Upper lobe of left lung (tissue), 4 donors: Measurements from ENCODE around the gene ASCC3.

Experiments
- EP300 ChIP-seq, 4 donors: sonication (generic); formaldehyde crosslinking; IDR thresholded peaks; one replicate each; pipeline ENCODE4 v1.5.1; 2017; ENCODE audit warnings: antibody characterized with exemption in 4 of 4, control low read depth in 2 of 4
- POLR2AphosphoS5 ChIP-seq, 2 donors: sonication (generic); formaldehyde crosslinking; IDR thresholded peaks; one replicate each; pipeline ENCODE4 v1.5.1; 2017; ENCODE audit warnings: antibody characterized with exemption in 2 of 2
- TF ChIP-seq, protein P1 (sequence below), 6 experiments: fragments of 450-650 bp in 4 of 6; fragments of 200-600 bp in 2 of 6; sonication (generic) in 2 of 6; IDR thresholded peaks; one replicate each; pipeline ENCODE4 v1.5.1; 2016 to 2019; ENCODE audit warnings: antibody characterized with exemption in 6 of 6

DNA sequence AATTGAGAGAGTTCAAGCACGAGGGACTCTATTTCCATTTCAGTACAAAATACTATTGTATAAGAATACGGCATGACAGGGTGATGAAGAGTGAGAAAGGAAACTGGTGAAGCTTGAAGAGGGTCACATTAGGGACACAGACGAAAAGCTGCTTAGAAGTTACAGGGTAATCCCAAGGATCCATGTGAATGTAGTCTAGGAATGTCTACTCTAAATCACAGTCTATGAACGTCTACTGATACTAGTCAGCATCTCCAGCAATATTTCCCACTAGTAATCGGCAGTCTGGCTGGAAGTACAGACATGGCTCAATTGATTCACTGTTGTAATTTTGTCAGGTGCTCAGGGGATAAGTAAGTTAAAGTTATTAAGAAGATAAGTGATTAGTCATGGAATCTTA, 156.4 kb downstream of the ASCC3 start:
- TF ChIP-seq, protein P1, sequence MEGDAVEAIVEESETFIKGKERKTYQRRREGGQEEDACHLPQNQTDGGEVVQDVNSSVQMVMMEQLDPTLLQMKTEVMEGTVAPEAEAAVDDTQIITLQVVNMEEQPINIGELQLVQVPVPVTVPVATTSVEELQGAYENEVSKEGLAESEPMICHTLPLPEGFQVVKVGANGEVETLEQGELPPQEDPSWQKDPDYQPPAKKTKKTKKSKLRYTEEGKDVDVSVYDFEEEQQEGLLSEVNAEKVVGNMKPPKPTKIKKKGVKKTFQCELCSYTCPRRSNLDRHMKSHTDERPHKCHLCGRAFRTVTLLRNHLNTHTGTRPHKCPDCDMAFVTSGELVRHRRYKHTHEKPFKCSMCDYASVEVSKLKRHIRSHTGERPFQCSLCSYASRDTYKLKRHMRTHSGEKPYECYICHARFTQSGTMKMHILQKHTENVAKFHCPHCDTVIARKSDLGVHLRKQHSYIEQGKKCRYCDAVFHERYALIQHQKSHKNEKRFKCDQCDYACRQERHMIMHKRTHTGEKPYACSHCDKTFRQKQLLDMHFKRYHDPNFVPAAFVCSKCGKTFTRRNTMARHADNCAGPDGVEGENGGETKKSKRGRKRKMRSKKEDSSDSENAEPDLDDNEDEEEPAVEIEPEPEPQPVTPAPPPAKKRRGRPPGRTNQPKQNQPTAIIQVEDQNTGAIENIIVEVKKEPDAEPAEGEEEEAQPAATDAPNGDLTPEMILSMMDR (IDR thresholded peaks at IDR 0.05): no peak
- no peak for TF ChIP-seq EP300 (IDR thresholded peaks at IDR 0.05)
- TF ChIP-seq POLR2AphosphoS5 (IDR thresholded peaks at IDR 0.05): no peak
